Uterus (tissue), 4 donors: Measurements from ENCODE around the gene HECTD1. TPM values are rescaled to one million over a fixed set of nuclear protein-coding genes. Genes with fewer than 3 reads are reported as not detected.
"Not testable (repeated sequence)": the region's sequence is repeated elsewhere in the genome, so short reads cannot be mapped to it uniquely, and the experiment has no call there.

Source experiments
- DNase-seq, 2 donors: peaks; one replicate each; pipeline ENCODE4 v3.0.0-alpha.2; 2019 to 2020
- H3K27ac ChIP-seq, 2 donors: fragments of 200-600 bp; sonication (generic); 1 replicate in 1 of 2; 2 replicates in 1 of 2; pipeline ENCODE4 v1.5.1; 2016 to 2018
- H3K27me3 ChIP-seq, 2 donors: fragments of 200-600 bp; sonication (generic); one replicate each; pipeline ENCODE4 v1.5.1; 2018 to 2019; ENCODE audit warnings: control low read depth in 1 of 2
- H3K36me3 ChIP-seq, 2 donors: fragments of 200-600 bp; sonication (generic); one replicate each; pipeline ENCODE4 v1.5.1; 2019; ENCODE audit warnings: control low read depth in 1 of 2
- H3K4me1 ChIP-seq, 2 donors: fragments of 200-600 bp; sonication (generic); one replicate each; pipeline ENCODE4 v1.5.1; 2018 to 2019; ENCODE audit warnings: control low read depth in 1 of 2
- H3K4me3 ChIP-seq, 2 donors: fragments of 200-600 bp; sonication (generic); 1 replicate in 1 of 2; 2 replicates in 1 of 2; pipeline ENCODE4 v1.5.1; 2018 to 2019; ENCODE audit warnings: mild to moderate bottlenecking in 1 of 2
- H3K9me3 ChIP-seq, 2 donors: fragments of 200-600 bp; sonication (generic); one replicate each; pipeline ENCODE4 v1.5.1; 2019; ENCODE audit warnings: control low read depth in 1 of 2
- CTCF ChIP-seq, 4 experiments: fragments of 200-600 bp in 2 of 4; fragments of 450-650 bp in 2 of 4; sonication (generic) in 2 of 4; IDR thresholded peaks; one replicate each; pipeline ENCODE4 v1.5.1; 2016 to 2019; ENCODE audit warnings: antibody characterized with exemption in 4 of 4, mild to moderate bottlenecking in 2 of 4, moderate library complexity in 1 of 4
- POLR2A ChIP-seq, 2 donors: fragments of 450-650 bp; IDR thresholded peaks; one replicate each; pipeline ENCODE4 v1.6.1; 2016; ENCODE audit warnings: antibody characterized with exemption in 2 of 2, mild to moderate bottlenecking in 1 of 2, moderate library complexity in 1 of 2
- intact Hi-C: fragments of 100-400 bp; cut with DNase I; formaldehyde crosslinking; loops from one replicate; pipeline ENCODE4 v1.15.1; 2023; ENCODE audit warnings: low total_unique reads
- total RNA-seq, 4 donors: library from RNA; depleted of rRNA in 3 of 4; stranded (reverse); fragments of >200 nt in 3 of 4; gene quantifications; one replicate each; pipeline versions ENCODE4 v1.1.0 to v1.2.4, GENCODE V29; 2014 to 2023
- donor health status: DM: yes; HTN: yes; CAD: no.

Gene HECTD1
- total RNA-seq, 4 donors from 2014 or later: 99.4 to 434 (median 307) TPM

DNA sequence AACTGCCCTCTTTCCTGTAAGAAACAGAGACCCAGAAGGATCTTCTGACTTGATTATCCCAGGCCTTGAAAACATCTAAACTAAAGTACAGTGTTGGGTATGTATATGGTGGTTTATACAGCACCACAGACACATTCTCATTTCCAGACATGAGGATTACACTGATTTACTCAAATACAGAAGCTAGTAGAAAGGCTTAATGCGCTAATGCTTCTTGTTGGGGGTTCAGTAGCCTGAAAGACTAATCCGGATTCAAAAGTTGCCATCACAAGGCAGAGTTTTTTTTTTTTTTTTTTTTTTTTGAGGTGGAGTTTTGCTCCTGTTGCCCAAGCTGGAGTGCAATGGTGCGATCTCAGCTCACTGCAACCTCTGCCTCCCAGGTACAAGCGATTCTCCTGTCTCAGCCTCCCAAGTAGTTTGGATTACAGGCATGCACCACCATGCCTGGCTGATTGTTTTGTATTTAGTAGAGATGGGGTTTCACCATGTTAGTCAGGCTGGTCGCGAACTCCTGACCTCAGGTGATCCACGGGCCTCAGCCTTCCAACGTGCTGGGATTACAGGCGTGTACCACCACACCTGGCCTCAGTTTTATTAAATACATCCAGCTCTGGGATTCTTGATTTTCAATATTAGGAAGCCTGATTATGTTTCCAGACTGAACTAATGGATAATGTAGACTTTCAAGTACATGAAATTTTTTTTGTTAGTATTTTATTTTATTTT lies 46.3 kb upstream of the HECTD1 start:
- Histone ChIP-seq H3K36me3 (no peaks in the 10 kb centered on the region), H3K4me3 (no peak overlapping the region), H3K4me1 (no peaks in the 10 kb centered on the region), H3K27ac (no peak overlapping the region), H3K9me3 (no peaks in the 10 kb centered on the region), H3K27me3 (no peaks in the 10 kb centered on the region)
- intact Hi-C loops: no loop called here
- TF ChIP-seq POLR2A (IDR thresholded peaks at IDR 0.05) (no peak), CTCF (IDR thresholded peaks at IDR 0.05) (no peak)
- no peak for DNase-seq

GRCh38 chr14:31252865-31253264 lies 45.3 kb upstream of the HECTD1 start:
- no peak for DNase-seq
- no peaks in the 10 kb centered on the region for H3K27me3 ChIP-seq
- intact Hi-C loops: no loop called here
- no peaks in the 10 kb centered on the region for H3K4me1 ChIP-seq
- H3K4me3 ChIP-seq: no peak overlapping the region
- H3K9me3 ChIP-seq: no peaks in the 10 kb centered on the region
- H3K27ac ChIP-seq: no peak overlapping the region
- no peak for TF ChIP-seq CTCF (IDR thresholded peaks at IDR 0.05)
- no peak for TF ChIP-seq POLR2A (IDR thresholded peaks at IDR 0.05)
- H3K36me3 ChIP-seq: no peaks in the 10 kb centered on the region

DNA sequence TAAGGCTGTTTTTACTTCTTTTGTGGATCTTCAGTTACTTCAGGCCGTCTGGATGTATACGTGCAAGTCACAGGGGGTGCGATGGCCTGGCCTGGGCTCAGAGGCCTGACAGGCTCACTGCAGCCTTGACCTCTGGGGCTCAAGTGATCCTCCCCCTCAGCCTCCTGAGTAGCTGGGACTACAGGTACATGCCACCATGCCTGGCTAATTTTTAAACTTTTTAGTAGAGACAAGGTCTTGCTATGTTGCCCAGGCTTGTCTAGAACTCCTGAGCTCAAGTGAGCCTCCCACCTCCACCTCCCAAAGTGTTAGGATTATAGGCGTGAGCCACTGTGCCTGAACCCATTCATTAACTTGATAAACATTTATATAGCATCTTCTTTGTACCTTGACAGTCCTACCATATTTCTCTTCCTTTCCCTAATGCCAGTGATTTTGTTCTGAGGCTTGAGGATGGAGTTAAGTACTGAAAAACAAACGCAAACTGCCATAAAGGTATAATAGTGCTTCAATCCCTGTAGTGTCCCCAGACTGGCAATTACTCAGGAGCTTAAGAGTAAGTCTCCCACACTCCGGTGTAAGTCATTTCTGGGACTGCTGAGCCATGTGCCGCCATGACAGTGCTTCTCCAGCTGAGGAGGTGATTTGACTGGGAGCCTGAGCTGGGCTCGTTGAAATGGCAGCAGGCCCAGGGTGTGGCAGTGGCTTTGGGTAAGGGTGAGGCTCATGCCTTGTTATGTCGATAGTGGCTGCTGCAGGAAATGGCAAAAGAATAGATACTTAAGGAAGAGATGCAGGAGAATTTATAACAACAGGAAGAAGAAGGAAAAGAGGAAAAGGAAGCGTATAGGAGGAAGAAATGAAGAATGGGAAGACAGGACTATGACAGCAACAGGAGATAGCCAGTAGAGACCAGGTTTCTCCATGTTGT lies 43.7 kb upstream of the HECTD1 start:
- Histone ChIP-seq H3K9me3 (no peaks in the 10 kb centered on the region), H3K4me1 (no peaks in the 10 kb centered on the region), H3K4me3 (no peak overlapping the region), H3K27me3 (no peaks in the 10 kb centered on the region), H3K27ac (no peak overlapping the region), H3K36me3 (no peaks in the 10 kb centered on the region)
- intact Hi-C loops: no loop called here
- no peak for DNase-seq
- TF ChIP-seq POLR2A (IDR thresholded peaks at IDR 0.05) (no peak), CTCF (IDR thresholded peaks at IDR 0.05) (no peak)

DNA sequence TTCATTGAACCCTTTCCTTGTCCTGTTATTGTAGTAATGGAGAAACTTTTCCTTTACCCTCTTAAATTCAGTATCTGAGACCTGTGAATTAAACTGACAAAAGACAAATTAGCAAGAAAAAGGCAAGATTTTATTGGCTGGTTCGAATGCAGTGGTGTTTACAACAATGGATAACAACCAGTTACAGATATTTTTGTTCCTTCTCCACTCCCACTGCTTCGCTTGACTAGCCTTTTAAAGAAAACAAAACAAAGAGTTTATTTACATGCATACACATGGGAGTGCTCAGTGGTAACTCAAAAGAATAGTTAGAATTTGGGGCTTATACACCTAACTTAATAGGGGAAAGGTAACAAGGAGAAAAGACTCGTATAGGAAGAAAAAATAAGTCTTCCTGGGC lies 37.0 kb upstream of the HECTD1 start:
- DNase-seq: no peak
- H3K27ac ChIP-seq: no peak overlapping the region
- no peak overlapping the region for H3K4me3 ChIP-seq
- intact Hi-C loops: no loop called here
- H3K9me3 ChIP-seq: no peaks in the 10 kb centered on the region
- H3K27me3 ChIP-seq: no peaks in the 10 kb centered on the region
- H3K4me1 ChIP-seq: no peaks in the 10 kb centered on the region
- TF ChIP-seq POLR2A (IDR thresholded peaks at IDR 0.05): no peak
- TF ChIP-seq CTCF (IDR thresholded peaks at IDR 0.05): no peak
- no peaks in the 10 kb centered on the region for H3K36me3 ChIP-seq

- H3K27ac ChIP-seq: no peak overlapping the region
- intact Hi-C loops: no loop called here
- TF ChIP-seq CTCF (IDR thresholded peaks at IDR 0.05): no peak
- no peak for TF ChIP-seq POLR2A (IDR thresholded peaks at IDR 0.05)
- no peaks in the 10 kb centered on the region for H3K9me3 ChIP-seq
- no peaks in the 10 kb centered on the region for H3K4me1 ChIP-seq
- H3K36me3 ChIP-seq: no peaks in the 10 kb centered on the region
- no peak for DNase-seq
- no peak overlapping the region for H3K4me3 ChIP-seq
- no peaks in the 10 kb centered on the region for H3K27me3 ChIP-seq
Measured at GRCh38 chr14:31243860-31244259, 36.3 kb upstream of the HECTD1 start.

GRCh38 chr14:31242161-31242940 lies 34.8 kb upstream of the HECTD1 start:
- intact Hi-C loops, H3K36me3 ChIP-seq, H3K27ac ChIP-seq, H3K27me3 ChIP-seq, H3K9me3 ChIP-seq, H3K4me1 ChIP-seq, DNase-seq: not testable (repeated sequence)
- H3K4me3 ChIP-seq: peak overlapping the region in 1 of 2 donors; percentile 11
